PC-3 (cell line): ENCODE results near the gene KIFAP3. TPM values are rescaled to one million over a fixed set of nuclear protein-coding genes. Genes with fewer than 3 reads are reported as not detected.

ENCODE experiments used
- ATAC-seq: fragments of 200-7000 bp; cut with Tn5 transposase; 2 replicates; pipeline ENCODE4 v1.9.1; 2020; ENCODE audit warnings: mild to moderate bottlenecking, moderate library complexity
- BruUV-seq: library from RNA; stranded (reverse); fragments of 400-500 nt; replicated peaks from 2 replicates; lab custom pipeline; 2021; lab: Mats Ljungman, UMichigan
- CTCF ChIA-PET: fragments of 300-600 bp; sonication (Branson Sonifier 250); formaldehyde crosslinking; loops from one replicate; lab custom pipeline; 2022; ENCODE audit warnings: antibody characterized with exemption; lab: Charles Lee
- POLR2A ChIA-PET: fragments of 300-600 bp; sonication (Branson Sonifier 250); formaldehyde crosslinking; loops from one replicate; lab custom pipeline; 2022; ENCODE audit warnings: antibody characterized with exemption; ENCODE audit not compliant: unreplicated experiment; lab: Charles Lee
- DNase-seq: peaks from one replicate; pipeline ENCODE4 v3.0.0-alpha.2; 2015
- H2AFZ ChIP-seq: fragments of 300-600 bp; sonication (generic); 2 replicates; pipeline ENCODE4 v1.6.0; 2016; ENCODE audit warnings: antibody characterized with exemption, low read length
- H3F3A ChIP-seq: fragments of 300-600 bp; sonication (generic); one replicate; pipeline ENCODE4 v1.6.0; 2017; ENCODE audit warnings: antibody characterized with exemption, low read length, control low read depth, mild to moderate bottlenecking; ENCODE audit not compliant: unreplicated experiment
- H3K27ac ChIP-seq: fragments of 300-600 bp; sonication (generic); 2 replicates; pipeline ENCODE4 v1.5.1; 2016; ENCODE audit warnings: mild to moderate bottlenecking, low read length
- H3K27me3 ChIP-seq: fragments of 300-600 bp; sonication (generic); 2 replicates; pipeline ENCODE4 v1.6.1; 2016; ENCODE audit warnings: low read length, mixed read lengths
- H3K36me3 ChIP-seq: fragments of 300-600 bp; sonication (generic); 2 replicates; pipeline ENCODE4 v1.6.1; 2016; ENCODE audit warnings: low read depth, mixed run types, low read length, mixed read lengths
- H3K4me1 ChIP-seq: fragments of 300-600 bp; sonication (generic); 2 replicates; pipeline ENCODE4 v1.5.1; 2016; ENCODE audit warnings: low read length; ENCODE audit not compliant: insufficient read depth
- H3K4me2 ChIP-seq: fragments of 300-600 bp; sonication (generic); 2 replicates; pipeline ENCODE4 v1.6.0; 2016; ENCODE audit warnings: low read length
- H3K4me3 ChIP-seq: fragments of 300-600 bp; sonication (generic); 2 replicates; pipeline ENCODE4 v1.5.1; 2016; ENCODE audit warnings: mild to moderate bottlenecking, low read length, mixed read lengths
- H3K79me2 ChIP-seq: fragments of 300-600 bp; sonication (generic); 2 replicates; pipeline ENCODE4 v1.6.1; 2017; ENCODE audit warnings: low read length, mixed read lengths
- H3K9ac ChIP-seq: fragments of 300-600 bp; sonication (generic); 2 replicates; pipeline ENCODE4 v1.6.0; 2016; ENCODE audit warnings: mild to moderate bottlenecking, low read length
- H3K9me2 ChIP-seq: fragments of 300-600 bp; sonication (generic); replicated peaks from 2 replicates; pipeline ENCODE4 v1.6.1; 2016; ENCODE audit warnings: mixed run types, low read length, mixed read lengths
- H3K9me3 ChIP-seq: fragments of 300-600 bp; sonication (generic); 2 replicates; pipeline ENCODE4 v1.6.1; 2016; ENCODE audit warnings: low read length, mixed read lengths
- H4K20me1 ChIP-seq: fragments of 300-600 bp; sonication (generic); 2 replicates; pipeline ENCODE4 v1.6.1; 2016; ENCODE audit warnings: low read length, mixed read lengths
- EZH2 ChIP-seq: fragments of 300-600 bp; sonication (generic); IDR thresholded peaks from one replicate; pipeline ENCODE4 v1.6.1; 2017; ENCODE audit warnings: antibody characterized with exemption, mild to moderate bottlenecking, low read length; ENCODE audit not compliant: unreplicated experiment
- EZH2phosphoT487 ChIP-seq: fragments of 300-600 bp; sonication (generic); IDR thresholded peaks from 2 replicates; pipeline ENCODE4 v1.6.1; 2018; ENCODE audit warnings: mild to moderate bottlenecking, antibody characterized with exemption, low read length, borderline replicate concordance
- intact Hi-C: fragments of 100-400 bp; cut with micrococcal nuclease; formaldehyde crosslinking; loops from 2 replicates; pipeline ENCODE4 v1.9.0; 2023
- total RNA-seq: library from RNA; depleted of rRNA; stranded (reverse); fragments of >200 nt; gene quantifications from 2 replicates; pipeline ENCODE4 v1.2.3, GENCODE V29; 2014
- TF ChIP-seq, protein P1 (sequence below): fragments of 300-600 bp; sonication (generic); conservative IDR thresholded peaks from 2 replicates; pipeline ENCODE4 v1.5.1; 2017; ENCODE audit warnings: antibody characterized with exemption, low read depth, mild to moderate bottlenecking, low read length

KIFAP3 gene
- total RNA-seq, 1 experiment from 2014 or later: 6.9 TPM

DNA sequence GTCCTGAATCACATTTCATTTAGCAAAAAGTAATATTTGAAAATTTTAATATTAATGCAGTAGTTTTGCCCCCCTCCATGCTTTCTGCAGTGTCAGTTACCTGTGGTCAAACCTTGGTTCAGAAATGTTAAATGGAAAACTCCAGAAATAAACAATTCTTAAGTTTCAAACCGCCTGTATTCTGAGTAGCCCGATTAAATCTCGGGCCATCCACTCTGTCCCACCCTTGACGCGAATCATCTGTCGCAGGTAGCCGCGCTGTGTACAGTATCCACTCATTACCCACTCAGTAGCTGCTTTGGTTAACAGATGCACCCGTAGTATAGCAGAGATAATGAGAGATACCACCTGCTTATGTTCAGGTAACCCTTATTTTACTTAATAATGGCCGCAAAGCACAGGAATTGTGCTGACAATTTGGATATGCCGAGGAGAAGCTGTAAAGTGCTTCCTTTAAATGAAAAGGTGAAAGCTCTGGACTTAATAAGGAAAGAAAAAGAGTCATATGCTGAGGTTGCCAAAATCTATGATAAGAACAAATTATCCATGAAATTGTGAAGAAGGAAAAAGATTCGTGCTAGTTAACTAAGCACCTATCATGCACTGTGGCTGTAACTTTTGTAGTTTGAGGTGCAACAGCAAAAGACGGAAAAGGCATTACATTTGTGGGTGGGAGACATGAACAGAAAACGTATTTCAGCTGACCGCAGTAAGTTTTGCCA, 179.9 kb downstream of the KIFAP3 start:
- DNase-seq (no peak), ATAC-seq (no peak)
- H3K9me2 ChIP-seq: no peaks in the 10 kb centered on the region
- peaks cover 29% of the 10 kb centered on the region for H3K4me1 ChIP-seq
- H3K9ac ChIP-seq: peak overlapping the region; percentile 95
- intact Hi-C loops: loop anchor here (5.0 kb wide), 2 partner anchors 47 to 97 kb away; a partner anchor contains a TSS
- H4K20me1 ChIP-seq: no peaks in the 10 kb centered on the region
- no peak for TF ChIP-seq EZH2
- no peak for TF ChIP-seq EZH2phosphoT487
- TF ChIP-seq, protein P1, sequence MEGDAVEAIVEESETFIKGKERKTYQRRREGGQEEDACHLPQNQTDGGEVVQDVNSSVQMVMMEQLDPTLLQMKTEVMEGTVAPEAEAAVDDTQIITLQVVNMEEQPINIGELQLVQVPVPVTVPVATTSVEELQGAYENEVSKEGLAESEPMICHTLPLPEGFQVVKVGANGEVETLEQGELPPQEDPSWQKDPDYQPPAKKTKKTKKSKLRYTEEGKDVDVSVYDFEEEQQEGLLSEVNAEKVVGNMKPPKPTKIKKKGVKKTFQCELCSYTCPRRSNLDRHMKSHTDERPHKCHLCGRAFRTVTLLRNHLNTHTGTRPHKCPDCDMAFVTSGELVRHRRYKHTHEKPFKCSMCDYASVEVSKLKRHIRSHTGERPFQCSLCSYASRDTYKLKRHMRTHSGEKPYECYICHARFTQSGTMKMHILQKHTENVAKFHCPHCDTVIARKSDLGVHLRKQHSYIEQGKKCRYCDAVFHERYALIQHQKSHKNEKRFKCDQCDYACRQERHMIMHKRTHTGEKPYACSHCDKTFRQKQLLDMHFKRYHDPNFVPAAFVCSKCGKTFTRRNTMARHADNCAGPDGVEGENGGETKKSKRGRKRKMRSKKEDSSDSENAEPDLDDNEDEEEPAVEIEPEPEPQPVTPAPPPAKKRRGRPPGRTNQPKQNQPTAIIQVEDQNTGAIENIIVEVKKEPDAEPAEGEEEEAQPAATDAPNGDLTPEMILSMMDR: no peak
- ChIA-PET CTCF (no interaction called here), POLR2A (interaction anchor here (0.7 kb wide), 1 partner anchor 306 kb away, joined by 3 read pairs; no protein-coding TSS in a partner anchor)
- H3K79me2 ChIP-seq: peaks cover 31% of the 10 kb centered on the region
- H3K27me3 ChIP-seq: no peaks in the 10 kb centered on the region
- H3K4me3 ChIP-seq: peak overlapping the region; percentile 89
- peaks cover 7% of the 10 kb centered on the region for H3F3A ChIP-seq
- H3K36me3 ChIP-seq: no peaks in the 10 kb centered on the region
- peak overlapping the region; percentile 88 for H2AFZ ChIP-seq
- TSS peak; percentile 99 for BruUV-seq
- no peaks in the 10 kb centered on the region for H3K9me3 ChIP-seq
- H3K4me2 ChIP-seq: peak overlapping the region; percentile 81
- H3K27ac ChIP-seq: peak overlapping the region; percentile 85

GRCh38 chr1:169893645-169894423, 180.7 kb downstream of the KIFAP3 start, which contains the start of gene SCYL3:
Gene SCYL3, minus strand, starts transcription at chr1:169893896. Its CDS starts 5,056 bp downstream, at chr1:169888840.
- TF ChIP-seq, protein P1: no peak
- TF ChIP-seq EZH2phosphoT487 (no peak), EZH2 (no peak)
- Histone ChIP-seq H3K4me3 (peak within 1 kb of the TSS; percentile 89), H3K36me3 (no peaks in the 10 kb centered on the region), H3K27ac (peak within 1 kb of the TSS; percentile 85), H3K9me3 (no peaks in the 10 kb centered on the region), H2AFZ (peak within 1 kb of the TSS; percentile 88), H3K79me2 (peaks cover 39% of the 10 kb centered on the region), H4K20me1 (no peaks in the 10 kb centered on the region), H3K9ac (peak within 1 kb of the TSS; percentile 95), H3K4me2 (peak within 1 kb of the TSS; percentile 81), H3F3A (peaks cover 7% of the 10 kb centered on the region), H3K4me1 (peaks cover 29% of the 10 kb centered on the region), H3K27me3 (no peaks in the 10 kb centered on the region), H3K9me2 (no peaks in the 10 kb centered on the region)
- BruUV-seq: no TSS peak
- POLR2A ChIA-PET: interaction anchor here (0.6 to 0.7 kb wide), 4 partner anchors 11 to 1426 kb away, joined by 3 to 4 read pairs (median 3); no protein-coding TSS in a partner anchor
- DNase-seq: peak; percentile 90
- CTCF ChIA-PET: no interaction called here
- ATAC-seq: peak; percentile 88
- intact Hi-C loops: loop anchor here (5.0 kb wide), 2 partner anchors 47 to 97 kb away; a partner anchor contains a TSS
